HG03432 (cell line): ENCODE results near the gene EIF3B.
A peak's percentile ranks its signal among the peaks of the same experiment; 100 is the strongest.
"Not testable (repeated sequence)": the region's sequence is repeated elsewhere in the genome, so short reads cannot be mapped to it uniquely, and the experiment has no call there.

Experiments used
- ATAC-seq: cut with Tn5 transposase; IDR thresholded peaks from one replicate; pipeline ENCODE4 v1.9.1; 2021; ENCODE audit warnings: mild to moderate bottlenecking, moderate library complexity; ENCODE audit not compliant: unreplicated experiment

Gene EIF3B

DNA sequence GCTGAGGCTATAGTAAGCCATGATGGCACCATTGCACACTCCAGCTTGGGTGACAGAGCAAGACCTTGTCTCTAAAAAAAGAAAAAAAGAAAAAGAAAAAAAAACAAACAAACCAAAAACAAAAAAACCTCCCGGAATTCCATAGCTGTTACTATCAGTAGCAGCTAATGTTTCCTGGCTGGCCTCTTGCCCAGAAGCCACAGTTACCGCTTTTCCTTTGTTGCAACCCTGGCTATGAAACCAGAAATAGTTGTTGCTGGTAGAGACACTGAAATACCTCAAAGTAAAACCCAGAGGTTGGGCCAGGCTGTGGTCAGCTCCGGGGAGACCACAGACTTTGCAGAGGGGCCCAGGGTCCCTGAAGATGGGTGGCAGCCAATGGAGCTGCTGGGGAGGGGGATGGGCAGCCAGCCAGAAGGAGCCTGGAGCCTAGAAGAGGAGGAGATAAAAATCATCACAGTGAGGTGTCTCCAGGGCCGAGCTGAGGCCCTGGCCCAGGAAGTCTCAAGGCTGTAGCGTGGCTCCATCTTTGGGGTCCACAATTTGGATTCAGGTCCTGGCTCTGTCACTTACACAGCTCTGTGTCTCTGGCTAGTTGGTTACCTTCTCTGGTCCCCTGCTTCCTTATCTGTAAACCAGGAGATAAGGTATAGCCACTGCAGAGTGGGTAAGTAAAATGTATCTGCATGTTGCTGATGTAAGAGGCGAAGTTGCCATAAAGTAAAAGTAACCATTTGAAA, 45.4 kb downstream of the EIF3B start:
- ATAC-seq, result no peak

GRCh38 chr7:2402687-2403013, 48.0 kb downstream of the EIF3B start:
- ATAC-seq, result no peak

DNA sequence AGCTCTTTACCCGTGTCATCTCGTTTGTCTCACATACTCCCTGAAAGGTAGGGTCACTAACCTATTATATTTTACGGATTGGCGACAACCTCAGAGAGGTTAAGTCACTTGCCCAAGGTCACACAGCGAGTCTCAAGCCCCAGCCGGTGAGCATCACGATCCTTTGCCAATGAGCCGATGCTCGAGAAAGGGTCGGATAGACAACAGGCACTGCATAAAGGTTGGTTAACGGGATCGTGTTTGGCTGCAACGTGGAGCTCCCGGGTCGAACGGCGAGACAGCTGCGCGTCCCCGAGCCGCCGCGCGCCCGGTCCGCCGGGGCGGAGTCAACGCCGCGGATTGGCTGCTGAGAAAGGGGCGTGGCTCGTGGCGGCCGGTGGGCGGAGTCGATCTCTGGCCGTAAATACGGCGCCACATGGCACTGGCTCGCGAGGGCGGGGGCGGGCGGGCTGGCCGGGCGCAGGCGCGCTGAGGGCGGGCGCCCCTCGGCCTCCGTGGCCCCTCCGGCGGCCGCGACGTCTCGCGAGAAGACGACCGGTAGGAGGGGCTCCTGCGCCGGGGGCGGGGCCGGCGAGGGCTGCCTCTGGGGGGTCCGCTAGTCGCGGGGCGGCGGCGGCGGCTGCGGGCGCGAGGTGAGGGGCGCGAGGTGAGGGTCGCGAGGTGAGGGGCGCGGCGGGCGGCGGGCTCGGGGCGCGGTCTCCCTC, 48.5 kb downstream of the EIF3B start, which contains the start of gene CHST12:
TSS of gene CHST12 (plus strand) at position 598 of the 704 bp plus-strand sequence. CDS start 29,029 bp downstream, outside the sequence.
- peak; percentile 50 for ATAC-seq

DNA sequence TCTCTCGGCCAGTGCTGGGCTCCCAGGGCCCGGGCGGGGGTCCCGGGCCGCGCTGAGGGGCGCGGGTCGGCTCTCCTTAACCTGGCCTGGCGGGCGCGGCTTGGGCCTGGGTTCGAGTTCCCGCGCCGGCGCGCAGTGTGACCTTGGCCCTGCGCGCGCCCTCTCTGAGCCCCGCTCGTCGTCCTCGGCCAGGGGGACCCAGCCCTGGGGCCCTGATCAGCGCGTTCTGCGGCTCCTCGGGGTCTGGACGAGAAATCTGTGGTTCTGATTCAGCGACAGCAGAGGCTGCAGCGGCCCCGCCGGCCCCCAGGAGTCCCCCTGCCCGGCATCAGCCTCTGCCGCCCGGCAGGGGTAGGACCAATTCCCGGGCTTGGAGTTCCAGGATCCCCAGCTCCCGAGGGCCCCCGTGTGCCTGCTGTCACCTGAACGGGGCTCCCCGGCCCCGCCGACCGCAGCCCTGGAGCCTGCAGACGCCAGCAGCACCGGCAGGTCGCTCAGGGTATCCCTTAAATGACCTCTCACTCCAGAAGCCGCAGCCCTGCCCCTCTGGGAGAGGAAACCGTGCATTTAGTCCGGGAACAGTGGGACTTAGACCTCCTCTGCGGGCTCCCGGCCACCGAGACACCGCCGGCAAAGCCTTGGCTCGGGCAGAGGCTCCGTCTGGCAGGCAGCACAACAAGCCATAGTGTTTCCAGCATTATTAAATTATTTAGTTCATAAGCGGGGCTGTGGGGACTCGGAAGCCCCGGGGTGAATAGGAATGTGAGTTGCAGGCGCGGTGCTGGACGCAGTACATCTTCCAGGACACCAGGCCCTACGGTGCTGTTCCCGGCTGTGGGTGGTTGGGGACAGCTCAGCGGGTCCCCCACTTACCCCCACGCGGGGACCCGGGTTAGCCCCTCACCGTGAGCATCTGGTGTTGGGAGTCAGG, 49.4 kb downstream of the EIF3B start:
- peak; percentile 15 for ATAC-seq

- ATAC-seq, result no peak
Measured at GRCh38 chr7:2404714-2405119, 50.1 kb downstream of the EIF3B start.

DNA sequence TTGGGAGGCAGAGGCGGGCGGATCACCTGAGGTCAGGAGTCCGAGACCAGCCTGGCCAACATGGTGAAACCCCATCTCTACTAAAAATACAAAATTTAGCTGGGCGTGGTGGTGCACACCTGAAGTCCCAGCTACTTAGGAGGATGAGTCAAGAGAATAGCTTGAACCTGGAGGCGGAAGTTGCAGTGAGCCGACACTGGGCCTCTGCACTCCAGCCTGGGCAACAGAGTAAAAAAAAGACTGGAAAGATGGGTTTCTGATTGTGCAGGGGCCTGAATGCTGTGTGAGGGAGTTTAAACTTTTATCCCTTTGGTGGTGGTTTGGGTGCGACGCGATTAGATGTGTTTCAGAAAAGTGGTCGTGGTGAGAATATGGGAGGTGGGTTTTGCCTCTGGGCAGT, 50.6 kb downstream of the EIF3B start:
- ATAC-seq, result no peak

DNA sequence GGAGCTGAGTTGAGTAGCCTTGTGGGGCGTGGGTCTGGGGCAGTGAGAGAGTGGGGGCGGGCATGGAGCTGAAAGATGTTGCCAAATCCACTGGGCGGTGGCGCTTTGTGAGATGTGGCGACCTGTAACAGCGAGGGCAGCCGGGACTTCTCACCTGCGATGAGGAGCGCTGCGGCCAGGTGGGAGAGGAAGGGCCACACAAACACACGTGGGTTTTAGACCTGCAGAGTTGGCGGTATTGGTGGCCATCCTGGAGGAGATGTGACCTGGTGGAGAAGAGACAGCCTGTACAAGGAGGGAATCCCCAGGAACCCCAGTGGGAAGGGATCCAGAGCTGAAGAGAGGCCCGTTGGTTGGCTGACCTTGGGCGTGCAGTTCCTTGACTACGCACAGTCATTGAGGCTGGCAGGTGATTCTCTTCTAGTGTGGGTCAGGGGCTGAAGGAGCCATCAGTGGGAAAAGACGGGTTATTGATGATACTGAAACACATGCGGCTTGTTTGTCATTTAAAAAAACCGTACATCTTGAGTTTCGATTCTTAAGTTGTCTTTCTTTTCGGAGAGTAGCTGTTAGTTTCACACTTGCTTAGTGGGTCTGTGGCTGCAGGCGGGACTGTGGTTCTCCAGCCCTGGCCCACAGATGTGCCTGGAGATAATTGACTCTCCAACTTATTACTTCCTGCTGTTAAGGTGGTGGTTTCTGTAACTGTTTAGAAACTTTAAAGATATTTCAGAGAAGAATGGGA, 51.1 kb downstream of the EIF3B start:
- ATAC-seq, result peak; percentile 48

DNA sequence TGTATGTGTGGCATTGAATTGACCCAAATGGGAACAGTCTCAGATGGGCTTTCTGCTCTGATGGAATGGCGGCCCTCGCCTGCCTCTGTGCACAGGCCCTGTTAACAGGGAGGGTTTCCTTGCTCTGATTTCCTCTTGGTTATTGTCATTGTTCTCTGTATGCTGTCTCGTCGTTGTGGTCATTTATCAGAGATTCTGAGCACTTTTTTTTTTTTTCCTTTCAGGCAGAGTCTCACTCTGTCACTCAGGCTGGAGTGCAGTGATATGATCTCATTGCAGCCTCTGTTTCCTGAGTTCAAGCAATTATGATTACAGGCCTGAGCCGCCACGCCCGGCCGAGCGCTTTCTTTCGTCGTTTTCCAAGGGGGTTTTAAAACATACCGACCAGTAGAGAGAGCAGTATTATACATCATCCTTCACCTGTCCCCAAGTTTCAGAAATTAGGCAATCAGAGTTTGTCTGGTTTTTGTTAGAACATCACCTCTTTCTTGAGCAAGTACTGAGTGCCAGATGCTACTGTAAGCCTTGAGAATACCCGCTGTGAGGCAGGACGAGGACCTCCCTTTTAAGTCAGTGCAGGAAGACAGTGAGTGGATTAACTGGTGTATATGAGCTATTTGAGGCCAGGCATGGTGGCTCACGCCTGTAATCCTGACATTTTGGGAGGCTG, 55.3 kb downstream of the EIF3B start:
- no peak for ATAC-seq

DNA sequence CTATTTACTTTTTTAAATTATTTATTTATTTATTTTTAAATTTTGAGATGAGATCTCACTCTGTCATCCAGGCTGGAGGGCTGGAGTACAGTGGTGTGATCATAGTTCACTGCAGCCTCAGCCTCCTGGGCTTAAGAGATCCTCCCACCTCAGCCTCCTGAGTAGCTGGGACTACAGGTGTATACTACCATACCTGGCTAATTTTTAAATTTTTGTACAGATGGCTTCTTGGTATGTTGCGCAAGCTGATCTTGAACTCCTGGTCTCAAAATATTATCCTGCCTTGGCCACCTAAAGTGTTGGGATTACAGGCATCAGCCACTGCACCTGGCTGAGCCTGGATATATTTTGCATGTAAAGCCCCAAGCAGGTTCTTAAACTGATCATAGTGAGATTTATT, 56.4 kb downstream of the EIF3B start:
- no peak for ATAC-seq

DNA sequence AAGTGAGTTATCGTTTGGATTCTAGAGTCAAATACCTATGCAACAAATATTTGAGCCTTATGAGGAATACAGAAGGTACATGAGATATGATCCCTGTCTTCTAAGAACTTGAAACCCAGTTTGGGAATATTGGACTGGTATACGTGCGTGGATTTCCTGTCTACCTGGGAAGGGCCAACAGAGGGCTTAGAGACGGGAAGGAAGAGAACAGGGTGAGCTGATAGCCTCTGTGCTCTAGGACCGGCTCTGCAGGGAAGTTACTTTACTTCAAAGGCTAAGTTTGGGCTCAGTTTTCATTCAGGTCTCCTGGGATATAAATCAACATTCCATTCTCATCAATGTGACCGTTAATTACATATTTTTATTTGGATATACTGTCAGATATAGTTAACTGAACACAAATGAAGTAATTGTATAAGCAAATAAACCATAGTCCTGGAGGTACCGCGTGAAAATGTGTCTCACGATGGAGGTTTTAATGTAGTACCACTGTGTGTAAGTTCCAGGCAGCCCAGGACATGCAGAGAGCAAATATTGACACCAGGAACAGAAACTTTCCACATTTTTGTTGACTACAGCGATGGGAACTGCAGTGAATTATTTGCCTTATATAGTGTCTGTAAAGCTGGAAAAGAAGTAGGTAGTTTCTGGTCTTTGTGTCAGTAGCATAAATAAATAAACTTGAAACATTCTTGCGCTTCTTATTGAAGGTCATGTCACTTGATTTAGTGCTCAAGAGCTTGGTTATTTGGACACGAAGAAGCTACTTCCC, 57.4 kb downstream of the EIF3B start:
- no peak for ATAC-seq

DNA sequence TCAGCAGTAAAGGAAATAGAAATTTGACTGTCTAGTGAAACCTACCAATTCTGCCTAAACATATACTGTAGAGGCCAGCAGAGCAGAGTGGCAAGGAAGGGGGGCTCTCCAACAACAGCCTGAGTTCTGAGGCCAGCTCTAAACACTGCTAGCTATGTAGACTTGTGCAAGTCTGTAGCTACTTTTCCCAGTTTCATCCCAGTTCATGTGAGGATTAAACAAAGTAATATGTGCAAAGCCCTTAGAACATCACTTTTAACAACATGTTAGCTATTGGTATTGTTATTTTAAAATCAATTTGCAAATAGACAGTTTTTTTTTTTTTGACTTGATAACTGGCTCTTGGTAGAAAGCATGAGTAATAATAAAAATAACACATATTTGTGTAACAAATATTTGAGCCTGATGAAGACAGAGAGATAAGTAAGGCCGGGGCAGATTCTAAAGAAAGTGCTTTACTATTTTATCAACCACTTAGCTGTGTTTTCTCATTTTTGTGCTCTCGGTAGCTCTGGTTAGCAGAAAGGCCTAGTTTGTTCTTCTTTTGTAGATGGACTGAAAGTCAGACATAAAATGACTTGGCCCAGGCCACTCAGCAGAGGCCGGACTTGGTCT, 58.1 kb downstream of the EIF3B start:
- ATAC-seq, result no peak

GRCh38 chr7:2416063-2416462, 61.4 kb downstream of the EIF3B start:
- no peak for ATAC-seq

DNA sequence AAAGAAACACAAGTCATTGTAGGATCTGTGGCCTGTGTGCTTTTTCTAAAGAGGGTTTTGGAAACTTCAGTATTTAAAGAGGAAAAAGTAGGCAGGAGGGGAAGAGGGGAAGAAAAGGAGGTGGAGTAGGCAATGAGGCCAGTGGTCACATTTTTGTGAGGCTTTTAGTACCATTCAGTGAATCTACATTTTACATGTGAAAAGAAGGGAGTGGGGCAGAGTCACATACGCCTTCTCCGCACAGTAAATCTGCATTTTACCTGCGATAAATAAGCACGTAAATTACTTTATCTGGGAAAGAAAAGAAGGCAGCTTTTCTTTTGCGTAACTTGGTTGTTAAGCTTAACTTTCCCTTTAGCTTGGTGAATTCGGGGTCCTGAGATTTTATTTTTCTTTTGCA, 62.0 kb downstream of the EIF3B start:
- no peak for ATAC-seq

- not testable (repeated sequence) for ATAC-seq
Measured at GRCh38 chr7:2417178-2417577, 62.6 kb downstream of the EIF3B start.

DNA sequence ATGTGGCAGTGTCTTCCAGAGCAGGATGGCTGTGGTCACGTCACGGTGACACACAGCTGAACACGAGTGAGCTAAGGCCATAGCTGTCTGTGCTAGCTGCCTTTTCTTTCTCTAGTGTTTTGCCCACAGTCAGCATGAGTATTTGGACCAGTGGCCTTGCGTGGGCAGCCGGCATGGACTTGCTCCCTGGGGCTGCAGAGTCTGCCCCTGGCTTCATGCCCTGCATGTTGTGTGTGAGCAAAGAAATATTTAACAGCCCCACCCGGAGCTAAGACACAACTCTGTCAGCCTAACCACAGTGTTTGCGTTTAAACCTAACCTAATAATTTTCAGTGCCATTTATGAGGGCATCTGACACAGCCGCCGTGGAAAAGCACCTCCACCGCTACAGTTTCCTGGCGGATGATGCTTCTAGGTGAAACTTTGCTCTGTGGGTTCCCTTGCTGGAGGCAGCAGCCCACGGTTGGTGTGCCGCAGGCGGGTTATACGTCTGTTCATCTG, 63.4 kb downstream of the EIF3B start:
- no peak for ATAC-seq

- no peak for ATAC-seq
Measured at GRCh38 chr7:2420216-2420933, 65.7 kb downstream of the EIF3B start.

GRCh38 chr7:2421943-2422310, 67.3 kb downstream of the EIF3B start:
- ATAC-seq, result no peak

DNA sequence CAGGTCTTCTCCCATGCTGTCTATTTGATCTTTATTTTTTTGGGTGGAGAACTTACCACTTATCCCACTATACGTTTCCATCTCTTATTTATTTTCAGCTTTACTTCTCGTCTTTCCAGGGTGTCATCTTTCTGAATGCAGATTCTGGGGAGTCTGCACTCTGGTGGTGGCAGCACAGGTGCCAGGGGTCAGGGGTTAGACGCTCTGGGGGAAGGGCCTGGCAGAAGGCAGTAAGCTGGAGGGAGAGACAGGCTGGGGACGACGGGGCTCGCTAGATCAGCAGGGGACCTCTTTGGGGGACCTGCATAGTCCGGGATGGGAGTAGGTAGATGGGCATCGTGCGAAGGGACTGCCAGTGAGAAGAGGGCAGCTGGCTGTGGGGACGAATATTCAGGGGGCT, 71.1 kb downstream of the EIF3B start:
- no peak for ATAC-seq
